BLaER1 (cell line): ENCODE measurements around the gene C4orf50.
A peak's percentile ranks its signal among the peaks of the same experiment; 100 is the strongest.

ENCODE experiments used
- H3K27ac ChIP-seq: shearing (Covaris generic); formaldehyde crosslinking; 2 replicates; pipeline ENCODE4 v1.8.1; 2022
- H3K27me3 ChIP-seq: shearing (Covaris generic); formaldehyde crosslinking; 2 replicates; pipeline ENCODE4 v1.8.1; 2022
- H3K36me3 ChIP-seq: shearing (Covaris generic); formaldehyde crosslinking; 2 replicates; pipeline ENCODE4 v1.8.1; 2022
- H3K4me1 ChIP-seq: shearing (Covaris generic); formaldehyde crosslinking; 2 replicates; pipeline ENCODE4 v1.8.1; 2022
- H3K4me2 ChIP-seq: shearing (Covaris generic); formaldehyde crosslinking; 2 replicates; pipeline ENCODE4 v1.8.1; 2022
- H3K4me3 ChIP-seq: shearing (Covaris generic); formaldehyde crosslinking; 2 replicates; pipeline ENCODE4 v1.8.1; 2022
- H3K9ac ChIP-seq: shearing (Covaris generic); formaldehyde crosslinking; 2 replicates; pipeline ENCODE4 v1.8.1; 2022
- H3K9me3 ChIP-seq: shearing (Covaris generic); formaldehyde crosslinking; 2 replicates; pipeline ENCODE4 v1.8.1; 2022
- H4K20me1 ChIP-seq: shearing (Covaris generic); formaldehyde crosslinking; 2 replicates; pipeline ENCODE4 v1.8.1; 2022
- Cebpa-rat ChIP-seq: shearing (Covaris generic); IDR thresholded peaks from 2 replicates; pipeline ENCODE4 v1.8.1; 2022

Gene C4orf50

GRCh38 chr4:5945171-5945570 lies 73.1 kb downstream of the C4orf50 start:
- H3K9ac ChIP-seq, result no peak overlapping the region
- H3K4me2 ChIP-seq, result peak overlapping the region; percentile 85
- no peak for TF ChIP-seq Cebpa-rat

GRCh38 chr4:5943561-5943960 lies 74.7 kb downstream of the C4orf50 start:
- H3K9me3 ChIP-seq, result peaks cover 25% of the 10 kb centered on the region
- no peak overlapping the region for H3K4me3 ChIP-seq
- H3K36me3 ChIP-seq, result no peaks in the 10 kb centered on the region
- H4K20me1 ChIP-seq, result no peaks in the 10 kb centered on the region
- H3K4me2 ChIP-seq, result peak overlapping the region; percentile 85
- no peak overlapping the region for H3K27ac ChIP-seq
- TF ChIP-seq Cebpa-rat, result no peak
- peaks cover 68% of the 10 kb centered on the region for H3K4me1 ChIP-seq
- no peak overlapping the region for H3K9ac ChIP-seq
- no peaks in the 10 kb centered on the region for H3K27me3 ChIP-seq

More at GRCh38 chr4:5945171-5945570, 73.1 kb downstream of the C4orf50 start:
- H4K20me1 ChIP-seq, result no peaks in the 10 kb centered on the region
- H3K27ac ChIP-seq, result peak overlapping the region; percentile 1; the same call in 1 of the 2 replicates
- H3K4me3 ChIP-seq, result peak overlapping the region; percentile 20; the same call in 1 of the 2 replicates
- peaks cover 25% of the 10 kb centered on the region for H3K9me3 ChIP-seq
- peaks cover 64% of the 10 kb centered on the region for H3K4me1 ChIP-seq
- no peaks in the 10 kb centered on the region for H3K27me3 ChIP-seq
- no peaks in the 10 kb centered on the region for H3K36me3 ChIP-seq

- no peak overlapping the region for H3K4me3 ChIP-seq
Observed at GRCh38 chr4:5942947-5943346, 75.3 kb downstream of the C4orf50 start.

GRCh38 chr4:5941601-5942000 lies 76.6 kb downstream of the C4orf50 start:
- no peaks in the 10 kb centered on the region for H3K27me3 ChIP-seq
- no peak overlapping the region for H3K9ac ChIP-seq
- H3K4me1 ChIP-seq, result peaks cover 50% of the 10 kb centered on the region
- no peak overlapping the region for H3K4me2 ChIP-seq
- no peak overlapping the region for H3K4me3 ChIP-seq
- no peaks in the 10 kb centered on the region for H3K36me3 ChIP-seq
- H3K27ac ChIP-seq, result no peak overlapping the region
- H3K9me3 ChIP-seq, result peaks cover 19% of the 10 kb centered on the region
- TF ChIP-seq Cebpa-rat, result no peak
- no peaks in the 10 kb centered on the region for H4K20me1 ChIP-seq

More at GRCh38 chr4:5942947-5943346, 75.3 kb downstream of the C4orf50 start:
- H3K9ac ChIP-seq, result no peak overlapping the region
- no peak overlapping the region for H3K4me2 ChIP-seq
- peaks cover 62% of the 10 kb centered on the region for H3K4me1 ChIP-seq
- no peaks in the 10 kb centered on the region for H3K36me3 ChIP-seq
- H4K20me1 ChIP-seq, result no peaks in the 10 kb centered on the region
- no peak for TF ChIP-seq Cebpa-rat
- H3K9me3 ChIP-seq, result peaks cover 25% of the 10 kb centered on the region
- H3K27me3 ChIP-seq, result no peaks in the 10 kb centered on the region
- H3K27ac ChIP-seq, result no peak overlapping the region

GRCh38 chr4:5940470-5941203 lies 77.6 kb downstream of the C4orf50 start:
- Histone ChIP-seq H3K27ac (no peak overlapping the region), H3K4me2 (peak overlapping the region; percentile 51), H3K4me1 (peaks cover 45% of the 10 kb centered on the region), H3K36me3 (no peaks in the 10 kb centered on the region), H3K27me3 (no peaks in the 10 kb centered on the region), H3K9ac (no peak overlapping the region), H3K9me3 (peaks cover 11% of the 10 kb centered on the region), H4K20me1 (no peaks in the 10 kb centered on the region), H3K4me3 (no peak overlapping the region)
- TF ChIP-seq Cebpa-rat, result no peak

- Histone ChIP-seq H3K9ac (peak overlapping the region; percentile 51; the same call in 1 of the 2 replicates), H3K36me3 (no peaks in the 10 kb centered on the region), H3K27ac (no peak overlapping the region; the same call in 1 of the 2 replicates), H3K9me3 (no peaks in the 10 kb centered on the region), H4K20me1 (no peaks in the 10 kb centered on the region), H3K4me3 (no peak overlapping the region), H3K27me3 (no peaks in the 10 kb centered on the region), H3K4me1 (peaks cover 55% of the 10 kb centered on the region), H3K4me2 (peak overlapping the region; percentile 72)
- no peak for TF ChIP-seq Cebpa-rat
Observed at GRCh38 chr4:5933996-5934831, 84.0 kb downstream of the C4orf50 start.

GRCh38 chr4:5933116-5933515 lies 85.1 kb downstream of the C4orf50 start:
- no peak overlapping the region for H3K9ac ChIP-seq
- no peaks in the 10 kb centered on the region for H3K27me3 ChIP-seq
- peak overlapping the region; percentile 72 for H3K4me2 ChIP-seq
- H3K27ac ChIP-seq, result no peak overlapping the region
- H4K20me1 ChIP-seq, result no peaks in the 10 kb centered on the region
- no peaks in the 10 kb centered on the region for H3K36me3 ChIP-seq
- no peak for TF ChIP-seq Cebpa-rat
- H3K4me3 ChIP-seq, result no peak overlapping the region
- peaks cover 66% of the 10 kb centered on the region for H3K4me1 ChIP-seq
- H3K9me3 ChIP-seq, result no peaks in the 10 kb centered on the region

- TF ChIP-seq Cebpa-rat, result no peak
- no peak overlapping the region for H3K27ac ChIP-seq
- H3K4me3 ChIP-seq, result no peak overlapping the region
- no peaks in the 10 kb centered on the region for H3K36me3 ChIP-seq
- H3K4me2 ChIP-seq, result peak overlapping the region; percentile 92
- H3K9ac ChIP-seq, result no peak overlapping the region
- no peaks in the 10 kb centered on the region for H3K27me3 ChIP-seq
- H4K20me1 ChIP-seq, result no peaks in the 10 kb centered on the region
- no peaks in the 10 kb centered on the region for H3K9me3 ChIP-seq
- peaks cover 76% of the 10 kb centered on the region for H3K4me1 ChIP-seq
Observed at GRCh38 chr4:5932035-5932568, 86.1 kb downstream of the C4orf50 start.

GRCh38 chr4:5931526-5931925 lies 86.7 kb downstream of the C4orf50 start:
- H4K20me1 ChIP-seq, result no peaks in the 10 kb centered on the region
- H3K27me3 ChIP-seq, result no peaks in the 10 kb centered on the region
- no peak overlapping the region for H3K4me3 ChIP-seq
- H3K36me3 ChIP-seq, result no peaks in the 10 kb centered on the region
- peak overlapping the region; percentile 92 for H3K4me2 ChIP-seq
- no peak overlapping the region for H3K9ac ChIP-seq
- no peak overlapping the region for H3K27ac ChIP-seq
- no peaks in the 10 kb centered on the region for H3K9me3 ChIP-seq
- H3K4me1 ChIP-seq, result peaks cover 82% of the 10 kb centered on the region
- TF ChIP-seq Cebpa-rat, result no peak

- Histone ChIP-seq H3K27ac (no peak overlapping the region), H3K4me1 (peaks cover 88% of the 10 kb centered on the region), H3K27me3 (no peaks in the 10 kb centered on the region), H3K9ac (no peak overlapping the region), H3K36me3 (no peaks in the 10 kb centered on the region), H3K9me3 (no peaks in the 10 kb centered on the region), H4K20me1 (no peaks in the 10 kb centered on the region), H3K4me3 (no peak overlapping the region), H3K4me2 (peak overlapping the region; percentile 92)
- no peak for TF ChIP-seq Cebpa-rat
Observed at GRCh38 chr4:5930876-5931275, 87.4 kb downstream of the C4orf50 start.
